NCI-H1092 treated with DMSO at 0.1 percent for 48 hours (cell line): ENCODE measurements around the gene BRAT1.
A peak's percentile ranks its signal among the peaks of the same experiment; 100 is the strongest.

ENCODE experiments used
- DNase-seq: peaks from one replicate; lab custom pipeline; 2025; lab: John Stamatoyannopoulos, UW

BRAT1 gene

GRCh38 chr7:2523461-2523936 lies 31.8 kb downstream of the BRAT1 start:
- peak; percentile 77 for DNase-seq

GRCh38 chr7:2522780-2523433 lies 32.4 kb downstream of the BRAT1 start:
- DNase-seq, result no peak

- no peak for DNase-seq
These were observed 33.3 kb downstream of the BRAT1 start for GRCh38 chr7:2521952-2522591.

- DNase-seq, result no peak
These were observed 34.0 kb downstream of the BRAT1 start for GRCh38 chr7:2521341-2521745.

- no peak for DNase-seq
These were observed 34.5 kb downstream of the BRAT1 start for GRCh38 chr7:2520761-2521290.

GRCh38 chr7:2520131-2520760 lies 35.1 kb downstream of the BRAT1 start:
- no peak for DNase-seq

GRCh38 chr7:2519119-2519930 lies 36.0 kb downstream of the BRAT1 start, which contains the start of gene LFNG:
TSS of gene LFNG (plus strand) at chr7:2519774. CDS start at chr7:2519862, 88 bp downstream.
- DNase-seq, result peak; percentile 91

GRCh38 chr7:2518737-2519118 lies 36.6 kb downstream of the BRAT1 start:
- no peak for DNase-seq

- no peak for DNase-seq
These were observed 37.4 kb downstream of the BRAT1 start for GRCh38 chr7:2517678-2518507.

GRCh38 chr7:2517026-2517425 lies 38.3 kb downstream of the BRAT1 start:
- no peak for DNase-seq

- DNase-seq, result no peak
These were observed 39.1 kb downstream of the BRAT1 start for GRCh38 chr7:2516194-2516555.

- no peak for DNase-seq
These were observed 39.7 kb downstream of the BRAT1 start for GRCh38 chr7:2515424-2516193.

GRCh38 chr7:2514473-2515423 lies 40.6 kb downstream of the BRAT1 start:
- DNase-seq, result no peak

GRCh38 chr7:2513702-2514101 lies 41.6 kb downstream of the BRAT1 start:
- no peak for DNase-seq

GRCh38 chr7:2512713-2513112 lies 42.6 kb downstream of the BRAT1 start:
- no peak for DNase-seq

- DNase-seq, result peak; percentile 30
These were observed 43.1 kb downstream of the BRAT1 start for GRCh38 chr7:2512179-2512661.

- no peak for DNase-seq
These were observed 43.6 kb downstream of the BRAT1 start for GRCh38 chr7:2511769-2512168.

- peak; percentile 90 for DNase-seq
These were observed 44.2 kb downstream of the BRAT1 start for GRCh38 chr7:2510909-2511768.
